Pancreas (tissue), 10 donors: ENCODE results near the gene FAM177B. TPM values are rescaled to one million over a fixed set of nuclear protein-coding genes. Genes with fewer than 3 reads are reported as not detected.

Experiments
- ATAC-seq, 4 donors: fragments of 200-7000 bp; cut with Tn5 transposase; one replicate each; pipeline versions ENCODE4 v1.8.0 to v1.9.1; 2020; ENCODE audit warnings: mild to moderate bottlenecking in 4 of 4, moderate library complexity in 4 of 4
- DNase-seq, 6 donors: peaks; one replicate each; pipeline ENCODE4 v3.0.0-alpha.2; 2020
- FAIRE-seq: peaks from 2 replicates; lab custom pipeline; 2012; peaks lifted over from hg19 to GRCh38; lab: Jason Lieb, UNC
- H3K27ac ChIP-seq, 4 donors: fragments of 200-600 bp; sonication (generic); 1 replicate in 3 of 4; 2 replicates in 1 of 4; pipeline versions ENCODE4 v1.5.0 to v1.8.0; 2020
- H3K27me3 ChIP-seq, 4 donors: fragments of 200-600 bp; one replicate each; pipeline ENCODE4 v1.8.0; 2021
- H3K36me3 ChIP-seq, 3 donors: fragments of 200-600 bp; sonication (generic) in 1 of 3; one replicate each; pipeline versions ENCODE4 v1.5.0 to v1.8.0; 2020 to 2021
- H3K4me1 ChIP-seq, 3 donors: fragments of 200-600 bp; one replicate each; pipeline ENCODE4 v1.8.0; 2021
- H3K4me3 ChIP-seq, 4 donors: fragments of 200-600 bp; sonication (generic) in 2 of 4; one replicate each; pipeline versions ENCODE4 v1.5.0 to v1.8.0; 2020 to 2021
- H3K9me3 ChIP-seq, 4 donors: fragments of 200-600 bp; one replicate each; pipeline ENCODE4 v1.8.0; 2021
- WGBS, 2 donors: extraction: QIAGEN DNeasy Blood & Tissue Kit; methylation state at CpG; one replicate each; pipeline ENCODE4 v1.1.7; 2013; 5-methylcytosine and 5-hydroxymethylcytosine counted together
- intact Hi-C, 3 donors: fragments of 100-400 bp; cut with DNase I; formaldehyde crosslinking; loops; one replicate each; pipeline versions ENCODE4 v1.11.1 to v1.14.2; 2022
- polyA plus RNA-seq, 2 donors: library from polyadenylated mRNA; stranded (reverse); fragments of 200-250 nt; gene quantifications; one replicate each; pipeline ENCODE4 v1.2.3, GENCODE V29; 2013
- total RNA-seq, 6 donors: library from RNA; stranded (reverse); fragmentation: NEBNext Ultra II Directional in 4 of 6; extraction: Animal tissue kit (Norgen Biotek cat#: 25700) in 4 of 6; gene quantifications; one replicate each; pipeline versions ENCODE4 v1.2.1 to v1.2.4, GENCODE V29; 2021 to 2023
- TF ChIP-seq, protein P1 (sequence below), 4 donors: fragments of 200-600 bp; sonication (generic) in 3 of 4; IDR thresholded peaks; one replicate each; pipeline versions ENCODE4 v1.5.0 to v1.8.0; 2021; ENCODE audit warnings: antibody characterized with exemption in 4 of 4
- donor health status: healthy with polysubstance abuse.
- donor health status: DM: no; HTN: no; CAD: no; lungs with moderate emphysema.
- donor health status: DM: no; HTN: no; CAD: no.
- donor health status: control.
- donor health status: control.
- donor health status: Bipolar disorder and iron deficiency.
- donor health status: DM: yes; HTN: yes; CAD: no.
- donor health status: DM: no; HTN: no; CAD: no.
- donor health status: DM: no; HTN: no; CAD: no.
- donor health status: DM: yes; HTN: yes; CAD: no.

The FAM177B gene
- total and polyA plus RNA-seq, 8 donors, result 0.16 to 0.66 (median 0.32) TPM; not detected in 1

GRCh38 chr1:222750651-222751050, 13.6 kb downstream of the FAM177B start:
- WGBS, 2 donors, result 45 to 59% methylated on average over 1 of the region's 1 CpG
- Histone ChIP-seq H3K9me3 (no peaks in the 10 kb centered on the region), H3K27me3 (peaks cover 0 to 4% (median 0%) of the 10 kb centered on the region in 4 donors), H3K4me1 (no peaks in the 10 kb centered on the region), H3K27ac (no peak overlapping the region), H3K36me3 (no peaks in the 10 kb centered on the region), H3K4me3 (no peak overlapping the region)
- DNase-seq (no peak), ATAC-seq (peak in 1 of 4 donors; percentile 49), FAIRE-seq (no peak)
- TF ChIP-seq, protein P1, sequence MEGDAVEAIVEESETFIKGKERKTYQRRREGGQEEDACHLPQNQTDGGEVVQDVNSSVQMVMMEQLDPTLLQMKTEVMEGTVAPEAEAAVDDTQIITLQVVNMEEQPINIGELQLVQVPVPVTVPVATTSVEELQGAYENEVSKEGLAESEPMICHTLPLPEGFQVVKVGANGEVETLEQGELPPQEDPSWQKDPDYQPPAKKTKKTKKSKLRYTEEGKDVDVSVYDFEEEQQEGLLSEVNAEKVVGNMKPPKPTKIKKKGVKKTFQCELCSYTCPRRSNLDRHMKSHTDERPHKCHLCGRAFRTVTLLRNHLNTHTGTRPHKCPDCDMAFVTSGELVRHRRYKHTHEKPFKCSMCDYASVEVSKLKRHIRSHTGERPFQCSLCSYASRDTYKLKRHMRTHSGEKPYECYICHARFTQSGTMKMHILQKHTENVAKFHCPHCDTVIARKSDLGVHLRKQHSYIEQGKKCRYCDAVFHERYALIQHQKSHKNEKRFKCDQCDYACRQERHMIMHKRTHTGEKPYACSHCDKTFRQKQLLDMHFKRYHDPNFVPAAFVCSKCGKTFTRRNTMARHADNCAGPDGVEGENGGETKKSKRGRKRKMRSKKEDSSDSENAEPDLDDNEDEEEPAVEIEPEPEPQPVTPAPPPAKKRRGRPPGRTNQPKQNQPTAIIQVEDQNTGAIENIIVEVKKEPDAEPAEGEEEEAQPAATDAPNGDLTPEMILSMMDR (IDR thresholded peaks at IDR 0.05), result no peak
- intact Hi-C loops, result no loop called here

- TF ChIP-seq, protein P1 (IDR thresholded peaks at IDR 0.05), result no peak
- Histone ChIP-seq H3K36me3 (no peaks in the 10 kb centered on the region), H3K27me3 (peaks cover 0 to 4% (median 0%) of the 10 kb centered on the region in 4 donors), H3K27ac (no peak overlapping the region), H3K4me3 (no peak overlapping the region), H3K4me1 (no peaks in the 10 kb centered on the region), H3K9me3 (no peaks in the 10 kb centered on the region)
- 49 to 50% methylated on average over 3 of the region's 3 CpGs for WGBS, 2 donors
- intact Hi-C loops, result no loop called here
- FAIRE-seq (no peak), DNase-seq (no peak), ATAC-seq (no peak)
These were observed 14.3 kb downstream of the FAM177B start for GRCh38 chr1:222751255-222751654.

DNA sequence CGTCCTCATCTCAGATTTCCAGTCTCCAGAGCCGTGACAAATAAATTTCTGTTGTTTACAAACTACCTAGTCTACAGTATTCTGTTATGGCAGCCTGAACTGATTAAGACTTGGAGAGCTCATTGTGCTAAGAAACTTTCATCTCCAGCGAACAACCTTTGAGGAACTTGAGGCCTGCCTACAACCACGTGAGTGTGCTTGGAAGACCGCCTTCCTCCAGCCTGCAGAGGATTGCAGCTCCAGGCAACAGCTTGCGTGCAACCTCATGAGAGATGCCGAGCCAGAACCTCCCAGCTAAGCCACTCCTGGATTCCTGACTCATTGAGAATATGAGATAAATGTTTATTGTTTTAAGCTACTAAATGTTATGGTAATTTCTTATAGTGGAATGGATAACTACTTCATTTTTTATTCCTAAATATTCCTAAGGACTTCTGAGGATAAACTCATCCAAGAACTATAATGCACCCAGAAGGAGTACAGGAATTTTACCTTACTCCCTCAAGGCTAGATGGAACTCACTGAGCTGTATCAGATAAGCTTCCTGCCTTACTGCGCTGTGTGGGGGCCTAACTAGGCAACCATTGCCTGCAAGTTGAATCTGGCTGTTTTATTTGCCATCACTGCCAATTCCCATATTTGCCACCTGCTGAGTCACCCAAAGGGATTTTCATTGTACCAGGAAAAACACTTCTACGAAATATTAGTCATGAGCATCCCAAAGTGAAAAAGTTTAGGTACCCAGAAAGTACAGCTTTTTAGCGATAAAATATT, 17.6 kb downstream of the FAM177B start:
- no peak for FAIRE-seq
- Histone ChIP-seq H3K27ac (no peak overlapping the region), H3K27me3 (no peaks in the 10 kb centered on the region), H3K9me3 (no peaks in the 10 kb centered on the region), H3K4me3 (no peak overlapping the region), H3K36me3 (no peaks in the 10 kb centered on the region), H3K4me1 (no peaks in the 10 kb centered on the region)
- peak in 1 of 6 donors; percentile 37 for DNase-seq
- ATAC-seq, result peak in 3 of 4 donors; percentile 59 to 82 (median 77)
- TF ChIP-seq, protein P1 (IDR thresholded peaks at IDR 0.05), result no peak
- intact Hi-C loops, result no loop called here
- 84 to 89% methylated on average over 10 of the region's 10 CpGs for WGBS, 2 donors

- ATAC-seq (no peak), DNase-seq (no peak), FAIRE-seq (peak; percentile 88)
- Histone ChIP-seq H3K27ac (no peak overlapping the region), H3K4me3 (no peak overlapping the region), H3K9me3 (no peaks in the 10 kb centered on the region), H3K36me3 (no peaks in the 10 kb centered on the region), H3K4me1 (no peaks in the 10 kb centered on the region), H3K27me3 (no peaks in the 10 kb centered on the region)
- WGBS, 2 donors, result 74 to 79% methylated on average over 10 of the region's 10 CpGs
- TF ChIP-seq, protein P1 (IDR thresholded peaks at IDR 0.05), result no peak
- intact Hi-C loops, result no loop called here
These were observed 20.8 kb downstream of the FAM177B start for GRCh38 chr1:222757646-222758268.
